ENCODE data around the gene ZC3H18. TPM values are rescaled to one million over a fixed set of nuclear protein-coding genes. Genes with fewer than 3 reads are reported as not detected.
"Not testable (repeated sequence)": the region's sequence is repeated elsewhere in the genome, so short reads cannot be mapped to it uniquely, and the experiment has no call there.

ZC3H18 gene
- total RNA-seq, 1 donor from 2014 or later = 31.0 TPM

GRCh38 chr16:88669493-88669892, 99.3 kb downstream of the ZC3H18 start:
- DNase-seq (ENCODE audit: extremely low read depth, low read depth, low spot score) = not testable (repeated sequence)

- DNase-seq (ENCODE audit: extremely low read depth, low read depth, low spot score) = no peak
Observed at GRCh38 chr16:88669980-88670379, 99.8 kb downstream of the ZC3H18 start.

GRCh38 chr16:88671806-88672205, 101.6 kb downstream of the ZC3H18 start:
- no peak for DNase-seq (ENCODE audit: extremely low read depth, low read depth, low spot score)

- no peak for DNase-seq (ENCODE audit: extremely low read depth, low read depth, low spot score)
Observed at GRCh38 chr16:88672776-88673175, 102.6 kb downstream of the ZC3H18 start.

GRCh38 chr16:88673716-88674379, 103.6 kb downstream of the ZC3H18 start:
- no peak for DNase-seq (ENCODE audit: extremely low read depth, low read depth, low spot score)

GRCh38 chr16:88676502-88677242, 106.5 kb downstream of the ZC3H18 start:
- no peak for DNase-seq (ENCODE audit: extremely low read depth, low read depth, low spot score)

GRCh38 chr16:88677721-88678120, 107.5 kb downstream of the ZC3H18 start:
- no peak for DNase-seq (ENCODE audit: extremely low read depth, low read depth, low spot score)

- DNase-seq (ENCODE audit: extremely low read depth, low read depth, low spot score) = no peak
Observed at GRCh38 chr16:88678224-88678979, 108.2 kb downstream of the ZC3H18 start.

GRCh38 chr16:88680554-88681083, 110.4 kb downstream of the ZC3H18 start:
- DNase-seq (ENCODE audit: extremely low read depth, low read depth, low spot score) = no peak

- DNase-seq (ENCODE audit: extremely low read depth, low read depth, low spot score) = no peak
Observed at GRCh38 chr16:88681084-88681680, 111.0 kb downstream of the ZC3H18 start.

Other genes starting within 250 kb of the ZC3H18 start
- 12.5 and 29.1 TPM in 2 replicates for gene ZNF469, start 187.4 kb upstream of the ZC3H18 start, total RNA-seq
- gene ZFPM1, start 117.1 kb upstream of the ZC3H18 start, total RNA-seq = 1.6 and 3.3 TPM in 2 replicates
- gene IL17C, start 68.2 kb downstream of the ZC3H18 start, total RNA-seq = not detected in 2 replicates
- 363 and 525 TPM in 2 replicates for gene CYBA, start 80.7 kb downstream of the ZC3H18 start, total RNA-seq
- gene MVD, start 92.7 kb downstream of the ZC3H18 start, total RNA-seq = 61.1 and 83.8 TPM in 2 replicates
- 0.12 TPM in 1 of 2 replicates, not detected in the other for gene SNAI3, start 116.1 kb downstream of the ZC3H18 start, total RNA-seq
- gene RNF166, start 136.0 kb downstream of the ZC3H18 start, total RNA-seq = 27.3 and 36.0 TPM in 2 replicates
- gene CTU2, start 136.1 kb downstream of the ZC3H18 start, total RNA-seq = 17.5 and 17.8 TPM in 2 replicates
- gene PIEZO1, start 214.8 kb downstream of the ZC3H18 start, total RNA-seq = 289 and 466 TPM in 2 replicates
- 10.9 and 17.8 TPM in 2 replicates for gene CDT1, start 233.4 kb downstream of the ZC3H18 start, total RNA-seq
- gene APRT, start 241.5 kb downstream of the ZC3H18 start, total RNA-seq = 189 and 288 TPM in 2 replicates

Measured in glomerular endothelial cell (primary cell).